Body of pancreas (tissue), 4 donors: ENCODE data around the gene SLC9C1.

Experiments used
- CTCF ChIP-seq, 7 experiments: fragments of 450-650 bp in 4 of 7; fragments of 200-600 bp in 3 of 7; sonication (generic) in 3 of 7; IDR thresholded peaks; one replicate each; pipeline ENCODE4 v1.5.1; 2016 to 2019; ENCODE audit warnings: antibody characterized with exemption in 7 of 7
- POLR2A ChIP-seq, 3 donors: fragments of 450-650 bp; IDR thresholded peaks; one replicate each; pipeline ENCODE4 v1.6.1; 2016; ENCODE audit warnings: antibody characterized with exemption in 3 of 3, mild to moderate bottlenecking in 2 of 3

- TF ChIP-seq CTCF (IDR thresholded peaks at IDR 0.05), result no peak
- no peak for TF ChIP-seq POLR2A (IDR thresholded peaks at IDR 0.05)
Measured at GRCh38 chr3:112116748-112117186, 177.2 kb downstream of the SLC9C1 start.
